Measurements from ENCODE around the gene ACKR3. TPM values are rescaled to one million over a fixed set of nuclear protein-coding genes. Genes with fewer than 3 reads are reported as not detected.

The ACKR3 gene
- total and polyA plus RNA-seq, 10 of the 15 experiments (the other 5 are each of a cell fraction or from before 2014, with no cell fraction given) = 3.0 to 154 (median 6.4) TPM

GRCh38 chr2:236610991-236611821, 41.6 kb downstream of the ACKR3 start:
- H3K79me2 ChIP-seq (ENCODE audit: control insufficient read depth, insufficient read depth, low read length) = no peaks in the 10 kb centered on the region
- no peak overlapping the region for H3K27ac ChIP-seq (ENCODE audit: control insufficient read depth, insufficient read depth)
- H3K9me3 ChIP-seq (replicated peaks; ENCODE audit: control insufficient read depth, insufficient read depth, low read length) = no peaks in the 10 kb centered on the region
- POLR2A ChIA-PET = interaction anchor here (1.3 kb wide), 1 partner anchor 9 kb away, joined by 4 read pairs; no protein-coding TSS in a partner anchor
- no peaks in the 10 kb centered on the region for H4K20me1 ChIP-seq (ENCODE audit: control insufficient read depth, insufficient read depth)
- 24% methylated on average over 8 of the region's 8 CpGs for WGBS (ENCODE audit: insufficient coverage, insufficient replicate concordance, low lambda C conversion rate, missing lambda C conversion rate)
- peaks cover 0 to 9% of the 10 kb centered on the region in 2 experiments; a peak in 3 of 4 replicates for H3K27me3 ChIP-seq (replicated peaks in 1 of 2; ENCODE audit: control insufficient read depth in 2 of 2, insufficient read depth in 2 of 2, low read length in 1 of 2)
- no peak for FAIRE-seq
- RAD21 ChIA-PET (ENCODE audit: unreplicated experiment) = interaction anchor here (1.0 to 1.3 kb wide), 2 partner anchors 41 to 98 kb away, joined by 3 to 4 read pairs; partner anchors contain the start of gene ACKR3
- H3K4me1 ChIP-seq (ENCODE audit: control insufficient read depth, insufficient read depth, low read length) = no peaks in the 10 kb centered on the region
- no peak overlapping the region for H2AFZ ChIP-seq (ENCODE audit: control insufficient read depth, low read depth, low read length)
- CTCF ChIA-PET = interaction anchor here (1.2 kb wide), 1 partner anchor 98 kb away, joined by 3 read pairs; no protein-coding TSS in a partner anchor
- H3K4me3 ChIP-seq = no peak overlapping the region
- intact Hi-C loops (cut with micrococcal nuclease; ENCODE audit: unreplicated experiment) = no loop called here
- no peak for DNase-seq (ENCODE audit: low read depth, low spot score)
- SMC1A ChIA-PET (ENCODE audit: uncharacterized antibody, unreplicated experiment) = interaction anchor here (0.7 to 1.4 kb wide), 7 partner anchors 9 to 360 kb away, joined by 3 to 5 read pairs (median 3); partner anchors contain the start of gene ACKR3
- H3K4me2 ChIP-seq (ENCODE audit: control insufficient read depth, insufficient read depth) = no peak overlapping the region
- in situ Hi-C loops (cut with MboI) = no loop called here
- no TSS peak for BruUV-seq (replicated peaks)
- no peak overlapping the region for H3K9ac ChIP-seq (ENCODE audit: control insufficient read depth, insufficient read depth, low read length)
- no peak for TF ChIP-seq MEF2B (IDR thresholded peaks at IDR 0.05; ENCODE audit: partially characterized antibody, poor library complexity, severe bottlenecking)
- TF ChIP-seq NFIC (IDR thresholded peaks at IDR 0.05; ENCODE audit: low read depth, low read length) = no peak
- TF ChIP-seq RAD51 (IDR thresholded peaks at IDR 0.05) = no peak
- TF ChIP-seq CEBPB (IDR thresholded peaks at IDR 0.05; ENCODE audit: borderline replicate concordance in 1 of 2, low read depth in 2 of 2, low read length in 2 of 2) = no peak
- TF ChIP-seq ZNF384 (IDR thresholded peaks at IDR 0.05; ENCODE audit: borderline replicate concordance, low read depth, low read length) = no peak
- ATAC-seq = no peak
- no peaks in the 10 kb centered on the region for H3K36me3 ChIP-seq (ENCODE audit: control insufficient read depth in 2 of 2, insufficient read depth in 2 of 2, low read length in 1 of 2)
